CD4-positive, alpha-beta T cell treated with Interleukin-6 at 100 ng/mL for 8 hours (primary cell): ENCODE data around the gene ITGB6.

Experiments used
- DNase-seq: peaks from one replicate; pipeline ENCODE4 v3.0.0-alpha.2; 2020; ENCODE audit warnings: mixed read lengths, low spot score

ITGB6 gene

DNA sequence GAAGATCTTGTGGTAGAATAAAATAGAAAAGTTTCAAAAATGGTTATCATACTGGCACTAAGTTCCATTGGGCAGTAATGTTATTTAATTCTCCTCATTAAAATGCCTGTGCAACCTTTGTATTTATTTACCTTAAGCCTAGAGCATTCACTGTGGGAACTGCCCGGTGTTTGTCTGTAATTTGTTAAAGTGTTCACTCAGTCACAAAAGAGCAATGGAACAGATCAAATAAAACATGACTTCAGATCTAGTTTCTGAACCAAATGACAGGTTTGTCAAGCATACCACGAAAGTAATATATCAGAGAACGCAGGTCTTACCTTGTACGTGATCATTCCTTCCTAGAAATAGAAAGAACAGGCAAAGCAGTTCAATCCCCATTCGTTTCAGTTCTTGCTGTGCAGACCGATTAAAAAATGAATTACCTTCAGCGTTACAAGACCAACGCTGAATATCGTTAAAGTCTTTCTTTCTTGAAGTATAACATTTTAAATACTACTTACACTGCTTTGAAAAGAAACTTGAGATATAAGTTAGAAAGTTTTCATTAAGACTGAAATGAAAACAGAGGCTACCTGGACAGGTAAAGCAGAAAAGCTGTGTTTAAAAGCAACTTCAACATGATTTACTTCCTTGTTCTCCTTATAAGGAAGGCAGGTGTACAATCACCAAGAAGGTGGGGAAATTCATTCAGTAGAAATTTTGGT lies at the start of gene ITGB6:
ITGB6 (minus strand) TSS at position 590 of the 707 bp plus-strand sequence; CDS start at position 381, 209 bp downstream.
- no peak for DNase-seq

DNA sequence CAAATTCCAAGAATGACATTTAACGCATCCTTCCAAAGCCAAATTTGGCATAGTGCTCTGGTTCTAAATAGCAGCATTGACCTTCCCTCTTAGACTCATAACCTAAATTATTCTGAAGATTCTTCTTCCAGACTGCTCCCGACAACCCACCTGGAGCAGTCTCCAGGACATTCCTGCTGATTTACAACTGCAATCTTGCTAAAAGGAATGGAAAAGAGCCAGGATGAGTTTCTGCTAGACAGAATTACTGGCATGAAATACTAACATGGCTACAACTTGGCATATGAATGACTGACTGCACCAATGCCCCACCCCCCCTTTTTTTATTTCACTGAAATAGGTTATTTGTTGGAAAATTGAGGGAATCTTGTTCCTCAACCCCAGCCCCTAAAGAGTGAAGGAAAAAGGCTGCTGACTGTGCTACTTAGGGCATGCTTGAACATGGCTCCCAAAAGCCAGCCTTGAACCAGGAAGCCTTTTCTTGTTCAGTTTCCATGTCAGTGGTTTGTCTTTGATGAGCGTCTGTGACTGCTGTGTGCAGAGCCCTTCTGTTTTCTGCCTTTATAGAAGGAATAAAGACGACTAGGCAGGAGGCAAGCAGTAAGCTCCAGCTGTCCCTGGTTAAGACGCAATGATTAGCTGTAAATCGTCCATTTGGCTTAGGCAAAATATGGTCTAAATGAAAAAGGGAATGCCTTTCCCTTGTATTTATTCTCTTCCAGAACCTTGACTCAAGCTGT lies 47.4 kb upstream of the ITGB6 start:
- DNase-seq: no peak

DNA sequence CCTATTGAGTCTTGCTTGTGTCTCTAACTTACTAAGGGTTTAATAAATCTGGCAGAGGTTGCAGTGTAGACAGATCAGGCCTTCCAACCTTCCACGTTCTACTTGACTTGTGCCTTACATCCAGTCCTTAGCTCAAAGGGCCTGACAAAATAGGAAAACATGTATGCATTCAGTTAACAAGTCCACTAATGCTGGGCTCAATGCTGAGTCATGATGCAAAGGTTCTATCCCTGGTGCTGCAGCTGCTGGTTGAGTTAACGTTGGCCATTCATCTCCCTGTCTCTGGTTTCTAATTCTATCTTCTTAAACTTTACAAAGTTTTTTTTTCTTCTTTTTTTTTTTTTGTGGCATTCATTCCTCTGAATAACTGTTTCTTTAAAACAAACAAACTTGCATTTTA lies 46.3 kb upstream of the ITGB6 start:
- DNase-seq: no peak

DNA sequence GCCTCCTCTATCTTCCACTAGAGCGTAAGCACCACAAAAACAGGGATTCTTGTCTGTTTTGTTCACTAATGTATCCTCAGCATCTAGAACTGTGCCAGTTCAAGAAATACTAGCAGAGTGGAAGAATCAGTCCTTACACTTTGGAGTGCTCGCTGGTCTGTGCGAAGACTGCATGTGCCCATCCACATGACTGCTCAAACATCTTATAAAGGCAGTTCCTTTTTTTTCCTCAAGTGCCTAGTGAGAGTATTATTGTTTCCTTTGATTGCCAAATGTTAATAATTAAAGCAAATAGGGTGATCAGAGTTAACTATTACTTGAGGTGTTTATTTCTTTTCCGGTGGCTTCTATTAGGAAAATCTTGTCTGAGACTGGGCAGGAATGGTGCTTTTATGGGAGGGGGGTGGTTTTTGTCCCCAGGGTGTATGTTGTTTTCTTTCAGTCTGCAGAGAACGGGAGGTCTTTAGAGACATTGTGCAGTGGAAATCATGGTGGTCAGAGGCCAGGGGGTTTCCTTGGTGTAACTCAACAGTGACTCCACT lies 45.6 kb upstream of the ITGB6 start:
- no peak for DNase-seq

DNA sequence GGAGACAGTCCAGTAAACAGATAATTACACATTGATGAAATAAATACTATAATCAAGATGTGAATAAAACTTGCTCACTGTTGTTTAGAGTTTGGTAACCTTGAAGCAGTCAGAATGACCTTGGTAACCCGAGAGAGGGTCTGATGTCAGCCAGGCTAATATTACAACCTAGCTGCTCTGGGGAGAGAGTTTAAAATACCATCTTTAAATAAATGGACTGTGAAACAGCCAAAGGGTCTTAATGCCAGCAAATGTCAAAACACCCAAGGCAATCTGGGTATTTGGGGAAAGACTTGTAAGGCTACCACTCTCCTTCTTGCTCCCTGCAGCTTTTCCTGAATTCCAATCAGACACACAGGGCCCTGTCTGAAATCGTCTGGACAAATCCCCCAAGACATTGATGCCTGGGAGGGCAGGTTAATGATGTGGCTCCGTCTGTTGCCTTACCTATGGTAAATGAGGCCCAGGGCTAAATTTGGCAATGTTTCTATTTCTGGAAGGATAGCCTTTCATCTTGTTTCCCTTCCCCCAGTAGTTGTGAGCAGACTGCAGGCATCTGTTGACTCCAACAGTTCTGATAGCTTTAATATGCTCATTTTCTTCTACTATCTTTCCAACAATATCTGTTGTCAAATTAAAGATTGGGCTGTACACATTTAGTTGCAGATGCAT lies 43.0 kb upstream of the ITGB6 start:
- DNase-seq: no peak

- DNase-seq: no peak
Observed at GRCh38 chr2:160241251-160242137, 41.4 kb upstream of the ITGB6 start.

- no peak for DNase-seq
Observed at GRCh38 chr2:160239436-160239835, 39.4 kb upstream of the ITGB6 start.

DNA sequence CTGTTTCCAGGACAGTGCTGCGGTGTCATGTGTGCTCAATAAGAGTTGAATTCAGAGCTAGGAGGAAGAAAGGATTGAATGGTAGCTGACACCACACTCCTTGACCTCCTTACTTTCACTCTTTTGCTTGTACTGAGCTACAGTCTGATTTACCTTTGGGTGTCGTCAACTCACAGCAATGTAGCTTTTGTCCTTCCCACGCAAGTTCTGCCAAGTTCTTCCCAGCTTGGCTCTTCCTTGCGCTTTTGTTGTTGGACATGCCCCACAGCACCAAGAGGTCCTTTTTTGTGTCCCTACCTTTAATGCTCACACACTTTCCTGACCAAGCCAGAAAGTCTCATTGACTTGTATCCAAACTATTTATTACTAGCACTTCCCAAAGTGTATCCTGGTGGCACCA lies 38.3 kb upstream of the ITGB6 start:
- DNase-seq: no peak

DNA sequence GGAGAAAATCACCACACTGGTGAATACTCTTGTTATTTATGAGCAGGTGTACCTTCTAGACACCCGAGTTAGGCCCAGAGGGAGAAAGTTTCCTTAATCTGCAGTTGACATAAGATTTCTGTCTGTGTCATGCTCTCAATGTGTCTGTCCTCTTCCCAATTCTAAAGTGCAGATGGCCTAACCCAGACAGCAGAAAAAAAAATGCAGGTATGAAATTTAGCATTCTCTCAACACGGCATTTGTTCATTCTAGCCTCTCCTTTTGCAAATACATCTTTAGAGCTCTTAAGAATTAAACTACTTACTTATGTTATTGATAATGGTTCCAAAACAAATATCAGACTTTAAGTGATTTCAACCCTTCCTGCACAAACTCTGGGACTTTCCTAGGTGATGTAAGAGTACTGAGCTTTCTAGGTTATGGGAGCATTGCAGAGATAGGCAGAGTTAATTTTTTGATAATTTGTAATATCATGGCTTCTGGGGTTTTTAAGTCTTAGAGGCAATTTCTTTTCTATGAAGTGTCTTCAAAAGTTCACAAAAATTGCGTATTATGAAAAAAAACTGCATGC lies 32.9 kb upstream of the ITGB6 start:
- DNase-seq: no peak

GRCh38 chr2:160229591-160229990 lies 29.5 kb upstream of the ITGB6 start:
- no peak for DNase-seq

- DNase-seq: no peak
Observed at GRCh38 chr2:160228141-160228917, 28.3 kb upstream of the ITGB6 start.

- no peak for DNase-seq
Observed at GRCh38 chr2:160227293-160227915, 27.3 kb upstream of the ITGB6 start.

- no peak for DNase-seq
Observed at GRCh38 chr2:160226367-160226766, 26.3 kb upstream of the ITGB6 start.

DNA sequence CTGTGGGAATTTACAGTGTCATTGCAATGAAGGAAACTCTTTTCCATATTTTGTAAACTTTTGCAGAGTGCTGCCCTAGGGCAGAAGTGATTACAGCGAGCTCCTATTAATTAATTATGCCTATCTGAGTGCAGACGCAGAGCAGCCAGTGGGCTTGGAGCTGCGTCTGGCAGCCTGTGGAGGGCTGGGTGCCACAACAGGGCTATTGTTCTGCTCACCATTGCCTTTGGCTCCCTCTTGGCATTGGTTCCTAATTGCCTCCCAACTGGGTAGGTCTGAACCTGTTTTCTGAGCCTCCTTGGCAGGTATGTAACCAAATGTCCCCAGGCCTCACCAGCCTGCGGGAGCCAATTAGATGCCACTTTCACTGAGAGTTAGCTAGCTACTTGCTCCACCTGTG lies 25.6 kb upstream of the ITGB6 start:
- no peak for DNase-seq

- DNase-seq: no peak
Observed at GRCh38 chr2:160224507-160224906, 24.4 kb upstream of the ITGB6 start.

DNA sequence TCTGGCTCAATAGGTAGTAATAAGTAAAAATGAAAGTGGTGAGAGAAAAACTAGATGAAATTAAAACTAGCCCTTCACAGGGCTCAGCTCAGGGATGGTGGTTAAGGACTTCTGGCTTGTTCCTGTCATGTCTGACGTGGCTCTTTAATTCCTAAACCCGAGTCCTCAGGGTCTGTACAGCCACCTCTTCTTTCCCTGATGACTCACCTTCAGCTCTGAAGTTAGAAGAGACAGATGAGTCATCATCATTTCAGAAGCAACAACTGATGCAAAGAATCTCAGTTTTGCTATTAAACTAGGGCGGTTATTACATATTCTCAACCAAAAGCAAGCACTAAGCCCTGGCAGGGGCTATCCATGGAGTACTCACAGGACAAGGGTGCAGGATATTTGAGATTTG lies 24.0 kb upstream of the ITGB6 start:
- peak; percentile 23 for DNase-seq

DNA sequence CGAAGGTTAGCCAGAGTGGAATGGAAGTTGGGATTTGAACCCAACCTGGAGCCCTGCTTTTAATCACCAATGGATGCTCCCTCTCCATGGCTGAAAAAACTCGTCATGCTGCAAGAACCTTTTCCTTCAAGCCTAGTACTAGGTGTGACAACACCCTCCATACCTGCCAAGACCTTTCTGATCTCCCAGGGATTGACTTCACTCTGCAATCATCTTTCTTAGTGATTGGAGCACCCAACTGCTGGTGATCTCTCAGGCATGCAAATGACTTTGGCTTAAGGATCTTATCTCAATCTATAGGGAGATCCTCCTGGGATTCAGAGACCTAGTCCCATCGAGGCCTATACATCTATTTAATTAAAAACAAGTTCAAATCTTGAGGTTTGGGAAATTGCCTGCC lies 23.5 kb upstream of the ITGB6 start:
- DNase-seq: no peak

- DNase-seq: no peak
Observed at GRCh38 chr2:160222546-160223283, 22.6 kb upstream of the ITGB6 start.
